Karpas-422 (cell line): ENCODE data around the gene WSB1. TPM values are rescaled to one million over a fixed set of nuclear protein-coding genes. Genes with fewer than 3 reads are reported as not detected.

Source experiments
- DNase-seq: peaks from one replicate; pipeline ENCODE4 v3.0.0-alpha.2; 2015
- H2AFZ ChIP-seq: fragments of 200-600 bp; sonication (generic); 2 replicates; pipeline ENCODE4 v1.6.1; 2014; ENCODE audit warnings: antibody characterized with exemption, low read length, mixed read lengths
- H3K27ac ChIP-seq: fragments of 200-600 bp; sonication (generic); 2 replicates; pipeline ENCODE4 v1.5.1; 2014; ENCODE audit warnings: mild to moderate bottlenecking, low read length, moderate library complexity
- H3K27me3 ChIP-seq: fragments of 200-600 bp; sonication (generic); 2 replicates; pipeline ENCODE4 v1.6.1; 2014; ENCODE audit warnings: low read length, mixed read lengths
- H3K36me3 ChIP-seq: fragments of 200-600 bp; sonication (generic); 2 replicates; pipeline ENCODE4 v1.6.1; 2014; ENCODE audit warnings: low read length, mixed read lengths; ENCODE audit not compliant: insufficient read depth
- H3K4me1 ChIP-seq: fragments of 200-600 bp; sonication (generic); 2 replicates; pipeline ENCODE4 v1.6.1; 2014; ENCODE audit warnings: mild to moderate bottlenecking, low read length, mixed read lengths
- H3K4me2 ChIP-seq: fragments of 200-600 bp; sonication (generic); 2 replicates; pipeline ENCODE4 v1.6.1; 2014; ENCODE audit warnings: low read length, low read depth, mild to moderate bottlenecking; ENCODE audit not compliant: poor library complexity, severe bottlenecking
- H3K4me3 ChIP-seq: fragments of 200-600 bp; sonication (generic); 2 replicates; pipeline ENCODE4 v1.5.1; 2014; ENCODE audit warnings: mild to moderate bottlenecking, antibody characterized with exemption, low read length, mixed read lengths
- H3K79me2 ChIP-seq: fragments of 200-600 bp; sonication (generic); 2 replicates; pipeline ENCODE4 v1.6.1; 2014; ENCODE audit warnings: mild to moderate bottlenecking, low read length, mixed read lengths
- H3K9ac ChIP-seq: fragments of 200-600 bp; sonication (generic); 2 replicates; pipeline ENCODE4 v1.6.0; 2014; ENCODE audit warnings: low read length
- H3K9me2 ChIP-seq: fragments of 200-600 bp; sonication (generic), shearing (Covaris generic); replicated peaks from 2 replicates; pipeline ENCODE4 v1.6.0; 2014; ENCODE audit warnings: mild to moderate bottlenecking, low read length, moderate library complexity; ENCODE audit not compliant: insufficient read depth
- H3K9me3 ChIP-seq: fragments of 300-700, 200-600 bp; sonication (generic); 2 replicates; pipeline ENCODE4 v1.6.1; 2014; ENCODE audit warnings: low read length, mixed read lengths
- H4K20me1 ChIP-seq: fragments of 200-600 bp; sonication (generic); 2 replicates; pipeline ENCODE4 v1.6.1; 2014; ENCODE audit warnings: mild to moderate bottlenecking, antibody characterized with exemption, low read length, low read depth; ENCODE audit not compliant: insufficient read depth
- total RNA-seq: library from RNA; depleted of rRNA; stranded (reverse); fragments of >200 nt; shearing (Covaris generic); gene quantifications from 2 replicates; pipeline ENCODE4 v1.2.3, GENCODE V29; 2014; ENCODE audit warnings: low replicate concordance

Gene WSB1
- total RNA-seq, 1 experiment from 2014 or later: 128 TPM

GRCh38 chr17:27313301-27313700, 19.4 kb downstream of the WSB1 start:
- H3K9me2 ChIP-seq: no peaks in the 10 kb centered on the region
- H3K27me3 ChIP-seq: no peaks in the 10 kb centered on the region
- no peak overlapping the region for H3K4me3 ChIP-seq
- H4K20me1 ChIP-seq: no peaks in the 10 kb centered on the region
- H3K36me3 ChIP-seq: peaks cover 69% of the 10 kb centered on the region
- H3K79me2 ChIP-seq: peaks cover 5% of the 10 kb centered on the region; the same call in 1 of the 2 replicates
- no peaks in the 10 kb centered on the region for H3K9me3 ChIP-seq
- H3K4me2 ChIP-seq: no peak overlapping the region
- H2AFZ ChIP-seq: no peak overlapping the region
- DNase-seq: no peak
- no peak overlapping the region for H3K27ac ChIP-seq
- H3K4me1 ChIP-seq: no peaks in the 10 kb centered on the region
- no peak overlapping the region for H3K9ac ChIP-seq

GRCh38 chr17:27315322-27315721, 21.4 kb downstream of the WSB1 start:
- peaks cover 54% of the 10 kb centered on the region for H3K36me3 ChIP-seq
- peaks cover under 1% of the 10 kb centered on the region; the same call in 1 of the 2 replicates for H3K79me2 ChIP-seq

GRCh38 chr17:27315796-27316465, 22.0 kb downstream of the WSB1 start:
- peaks cover 48% of the 10 kb centered on the region for H3K36me3 ChIP-seq
- H3K9me2 ChIP-seq: no peaks in the 10 kb centered on the region
- no peaks in the 10 kb centered on the region for H3K79me2 ChIP-seq
- no peaks in the 10 kb centered on the region; the same call in 1 of the 2 replicates for H4K20me1 ChIP-seq
- no peak overlapping the region for H3K4me3 ChIP-seq
- H3K4me1 ChIP-seq: no peaks in the 10 kb centered on the region
- H3K27ac ChIP-seq: no peak overlapping the region
- H3K4me2 ChIP-seq: no peak overlapping the region
- no peak overlapping the region for H3K9ac ChIP-seq
- DNase-seq: no peak
- no peaks in the 10 kb centered on the region for H3K9me3 ChIP-seq
- no peak overlapping the region for H2AFZ ChIP-seq
- no peaks in the 10 kb centered on the region for H3K27me3 ChIP-seq

More at GRCh38 chr17:27315322-27315721, 21.4 kb downstream of the WSB1 start:
- Histone ChIP-seq H3K9ac (no peak overlapping the region), H3K27me3 (no peaks in the 10 kb centered on the region), H3K9me2 (no peaks in the 10 kb centered on the region), H4K20me1 (no peaks in the 10 kb centered on the region; the same call in 1 of the 2 replicates), H3K27ac (no peak overlapping the region), H3K4me1 (no peaks in the 10 kb centered on the region), H3K4me3 (no peak overlapping the region), H3K9me3 (no peaks in the 10 kb centered on the region), H2AFZ (no peak overlapping the region), H3K4me2 (no peak overlapping the region)
- DNase-seq: no peak

- H3K27ac ChIP-seq: no peak overlapping the region
- peaks cover 2% of the 10 kb centered on the region; the same call in 1 of the 2 replicates for H4K20me1 ChIP-seq
- no peak overlapping the region for H3K9ac ChIP-seq
- no peaks in the 10 kb centered on the region for H3K9me3 ChIP-seq
- H3K36me3 ChIP-seq: peaks cover 31% of the 10 kb centered on the region; the same call in 1 of the 2 replicates
- H3K4me1 ChIP-seq: no peaks in the 10 kb centered on the region
- H3K27me3 ChIP-seq: no peaks in the 10 kb centered on the region
- H2AFZ ChIP-seq: no peak overlapping the region
- H3K4me2 ChIP-seq: no peak overlapping the region
- DNase-seq: no peak
- H3K79me2 ChIP-seq: no peaks in the 10 kb centered on the region
- no peaks in the 10 kb centered on the region for H3K9me2 ChIP-seq
- no peak overlapping the region for H3K4me3 ChIP-seq
Observed at GRCh38 chr17:27318228-27318627, 24.3 kb downstream of the WSB1 start.

- Histone ChIP-seq H3K9me3 (no peaks in the 10 kb centered on the region), H3K36me3 (peaks cover 27% of the 10 kb centered on the region; the same call in 1 of the 2 replicates), H3K4me2 (no peak overlapping the region), H3K4me1 (no peaks in the 10 kb centered on the region), H3K27ac (no peak overlapping the region), H2AFZ (no peak overlapping the region), H3K4me3 (no peak overlapping the region), H3K79me2 (no peaks in the 10 kb centered on the region), H3K9ac (no peak overlapping the region), H3K27me3 (no peaks in the 10 kb centered on the region), H4K20me1 (peaks cover 2% of the 10 kb centered on the region; the same call in 1 of the 2 replicates), H3K9me2 (no peaks in the 10 kb centered on the region)
- DNase-seq: no peak
Observed at GRCh38 chr17:27318633-27319032, 24.7 kb downstream of the WSB1 start.

GRCh38 chr17:27319541-27320221, 25.8 kb downstream of the WSB1 start:
- Histone ChIP-seq H4K20me1 (peaks cover 2% of the 10 kb centered on the region; the same call in 1 of the 2 replicates), H3K4me1 (no peaks in the 10 kb centered on the region), H2AFZ (no peak overlapping the region), H3K9ac (no peak overlapping the region), H3K36me3 (peaks cover 22% of the 10 kb centered on the region; the same call in 1 of the 2 replicates), H3K4me2 (no peak overlapping the region), H3K4me3 (no peak overlapping the region), H3K27me3 (no peaks in the 10 kb centered on the region), H3K27ac (no peak overlapping the region), H3K79me2 (no peaks in the 10 kb centered on the region), H3K9me3 (no peaks in the 10 kb centered on the region), H3K9me2 (no peaks in the 10 kb centered on the region)
- DNase-seq: no peak

GRCh38 chr17:27320222-27320560, 26.3 kb downstream of the WSB1 start:
- no peak overlapping the region for H3K4me3 ChIP-seq
- no peaks in the 10 kb centered on the region for H3K79me2 ChIP-seq
- H3K9me3 ChIP-seq: no peaks in the 10 kb centered on the region
- H4K20me1 ChIP-seq: peaks cover 2% of the 10 kb centered on the region; the same call in 1 of the 2 replicates
- H3K36me3 ChIP-seq: peaks cover 18% of the 10 kb centered on the region; the same call in 1 of the 2 replicates
- no peaks in the 10 kb centered on the region for H3K9me2 ChIP-seq
- H3K4me1 ChIP-seq: no peaks in the 10 kb centered on the region
- H3K27ac ChIP-seq: no peak overlapping the region
- no peak for DNase-seq
- H3K27me3 ChIP-seq: no peaks in the 10 kb centered on the region
- H3K9ac ChIP-seq: no peak overlapping the region
- H3K4me2 ChIP-seq: no peak overlapping the region
- H2AFZ ChIP-seq: no peak overlapping the region

GRCh38 chr17:27321372-27321771, 27.5 kb downstream of the WSB1 start:
- DNase-seq: no peak
- H3K9me3 ChIP-seq: no peaks in the 10 kb centered on the region
- peaks cover 2% of the 10 kb centered on the region; the same call in 1 of the 2 replicates for H4K20me1 ChIP-seq
- no peaks in the 10 kb centered on the region for H3K27me3 ChIP-seq
- no peaks in the 10 kb centered on the region for H3K4me1 ChIP-seq
- H3K4me2 ChIP-seq: no peak overlapping the region
- no peak overlapping the region for H3K9ac ChIP-seq
- H3K36me3 ChIP-seq: peaks cover 9% of the 10 kb centered on the region; the same call in 1 of the 2 replicates
- no peak overlapping the region for H2AFZ ChIP-seq
- no peaks in the 10 kb centered on the region for H3K79me2 ChIP-seq
- no peak overlapping the region for H3K4me3 ChIP-seq
- H3K9me2 ChIP-seq: no peaks in the 10 kb centered on the region
- no peak overlapping the region for H3K27ac ChIP-seq
